Measurements from ENCODE around the gene UBASH3A.

UBASH3A gene

DNA sequence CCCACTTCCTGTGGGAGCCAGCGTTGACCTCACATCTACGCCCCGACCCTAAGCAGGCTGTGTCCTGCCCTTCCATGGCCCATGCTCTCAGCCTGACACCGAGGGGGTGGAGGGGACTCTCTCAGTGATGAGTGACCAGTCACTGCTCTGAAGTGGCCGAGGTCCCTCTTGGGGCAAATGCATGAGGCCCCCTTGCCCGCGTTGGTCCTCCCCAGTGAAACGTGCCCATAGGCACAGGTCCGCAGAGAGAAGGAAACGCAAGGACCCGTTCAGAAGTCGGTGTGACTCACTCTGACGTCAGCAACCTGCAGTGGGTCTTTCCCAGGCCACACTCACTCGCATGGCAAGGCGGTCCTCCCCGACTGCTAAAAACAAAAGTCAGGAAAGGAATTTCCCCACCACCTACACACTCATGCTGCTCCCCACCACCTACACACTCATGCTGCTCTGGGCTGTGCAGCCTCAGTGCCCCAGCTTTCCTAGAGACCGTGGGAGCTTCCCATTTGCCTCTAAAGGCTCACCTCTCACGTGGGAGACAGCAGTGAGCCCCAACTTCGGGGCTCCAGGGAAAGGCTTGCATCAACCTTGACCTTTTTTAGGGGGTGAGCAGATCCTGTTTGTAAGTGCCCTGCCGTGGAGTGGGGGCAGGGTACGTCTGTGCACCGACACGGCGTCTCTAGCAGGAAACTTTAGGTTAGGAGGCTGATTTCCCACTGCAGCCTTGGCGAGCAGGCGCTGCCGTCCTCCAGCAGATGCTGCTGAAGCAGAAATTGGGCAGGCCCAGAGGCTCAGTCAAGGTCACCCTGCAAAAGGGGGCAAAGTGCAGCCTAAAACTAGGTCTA, 11.4 kb downstream of the UBASH3A start:
- no peaks in the 10 kb centered on the region for H3K4me1 ChIP-seq (ENCODE audit: insufficient read depth, low read length)
- H3K36me3 ChIP-seq (ENCODE audit: insufficient read depth, low read length): no peaks in the 10 kb centered on the region
- H3K9ac ChIP-seq (ENCODE audit: low read length): no peak overlapping the region
- H3K27me3 ChIP-seq (ENCODE audit: control insufficient read depth in 1 of 2, insufficient read depth in 2 of 2, low read length in 2 of 2): peaks cover 8 to 9% of the 10 kb centered on the region in 2 donors
- H3K4me3 ChIP-seq (ENCODE audit: low read depth in 1 of 2, low read length in 2 of 2): no peak overlapping the region
- H3K9me3 ChIP-seq (ENCODE audit: low read length): no peaks in the 10 kb centered on the region
- no peak overlapping the region for H3K27ac ChIP-seq (ENCODE audit: low read depth, low read length)

DNA sequence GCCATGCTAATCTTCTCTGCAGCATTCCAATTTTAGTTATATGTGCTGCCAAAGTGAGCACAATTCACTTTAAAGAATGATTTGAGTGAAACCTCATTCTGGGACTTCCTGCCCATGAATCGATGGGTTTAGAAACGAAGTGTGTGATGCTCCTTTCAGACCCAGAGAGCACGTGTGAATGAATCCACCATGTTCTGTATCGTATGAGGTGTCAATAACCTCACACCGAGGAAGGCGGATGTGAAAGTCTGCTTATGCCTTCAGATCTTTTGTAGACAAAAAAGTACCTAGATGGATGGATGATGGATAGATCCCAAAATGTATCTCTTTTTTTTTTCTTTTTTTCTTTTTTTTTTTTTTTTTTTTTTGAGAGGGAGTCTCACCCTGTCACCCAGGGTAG, 13.8 kb downstream of the UBASH3A start:
- no peak overlapping the region for H3K27ac ChIP-seq (ENCODE audit: low read depth, low read length)
- H3K4me1 ChIP-seq (ENCODE audit: insufficient read depth, low read length): no peaks in the 10 kb centered on the region
- H3K9me3 ChIP-seq (ENCODE audit: low read length): no peaks in the 10 kb centered on the region
- no peak overlapping the region for H3K4me3 ChIP-seq (ENCODE audit: low read depth in 1 of 2, low read length in 2 of 2)
- H3K9ac ChIP-seq (ENCODE audit: low read length): no peak overlapping the region
- H3K36me3 ChIP-seq (ENCODE audit: insufficient read depth, low read length): no peaks in the 10 kb centered on the region
- peaks cover 0 to under 1% of the 10 kb centered on the region in 2 donors for H3K27me3 ChIP-seq (ENCODE audit: control insufficient read depth in 1 of 2, insufficient read depth in 2 of 2, low read length in 2 of 2)

DNA sequence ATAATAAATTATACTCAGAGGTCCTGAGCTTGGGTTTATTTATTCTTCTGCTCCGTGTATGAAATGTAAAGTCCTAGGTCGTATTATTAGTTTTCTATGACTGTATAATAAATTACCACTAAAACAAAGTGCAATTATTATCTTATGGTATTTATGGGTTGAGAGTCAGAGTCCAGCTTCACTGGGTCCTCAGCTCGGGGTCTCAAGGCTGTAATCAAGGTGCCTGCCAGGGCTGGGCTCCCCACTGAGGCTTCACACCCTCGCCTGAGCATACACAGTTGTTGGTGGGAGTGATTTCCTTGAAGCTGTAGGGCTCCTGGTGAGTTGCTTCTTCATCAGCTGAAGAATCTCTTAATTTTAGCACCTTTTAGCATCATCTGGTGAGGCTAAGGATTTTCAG, 15.2 kb downstream of the UBASH3A start:
- Histone ChIP-seq H3K9me3 (ENCODE audit: low read length) (no peaks in the 10 kb centered on the region), H3K9ac (ENCODE audit: low read length) (no peak overlapping the region), H3K27me3 (ENCODE audit: control insufficient read depth in 1 of 2, insufficient read depth in 2 of 2, low read length in 2 of 2) (no peaks in the 10 kb centered on the region), H3K4me1 (ENCODE audit: insufficient read depth, low read length) (no peaks in the 10 kb centered on the region), H3K36me3 (ENCODE audit: insufficient read depth, low read length) (no peaks in the 10 kb centered on the region), H3K4me3 (ENCODE audit: low read depth in 1 of 2, low read length in 2 of 2) (no peak overlapping the region), H3K27ac (ENCODE audit: low read depth, low read length) (no peak overlapping the region)

DNA sequence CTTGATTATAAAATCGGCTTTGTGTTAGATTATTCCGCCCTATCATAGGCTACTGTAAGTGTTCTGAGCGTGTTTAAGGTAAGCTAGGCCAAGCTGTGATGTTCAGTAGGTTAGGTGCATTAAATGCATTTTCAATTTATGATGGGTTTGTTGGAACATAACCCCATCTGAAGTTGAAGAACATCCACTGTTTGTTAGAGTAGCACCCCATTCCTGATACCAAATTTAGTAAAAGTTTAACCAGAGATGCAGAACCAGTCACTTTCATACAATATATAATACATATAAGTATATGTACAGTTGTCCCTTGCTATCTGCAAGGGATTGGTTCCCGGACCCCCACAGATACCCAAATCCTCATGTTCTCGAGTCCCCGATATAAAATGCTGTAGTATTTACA, 16.1 kb downstream of the UBASH3A start:
- H3K4me3 ChIP-seq (ENCODE audit: low read depth in 1 of 2, low read length in 2 of 2): no peak overlapping the region
- no peak overlapping the region for H3K27ac ChIP-seq (ENCODE audit: low read depth, low read length)
- H3K4me1 ChIP-seq (ENCODE audit: insufficient read depth, low read length): no peaks in the 10 kb centered on the region
- no peaks in the 10 kb centered on the region for H3K27me3 ChIP-seq (ENCODE audit: control insufficient read depth in 1 of 2, insufficient read depth in 2 of 2, low read length in 2 of 2)
- H3K9me3 ChIP-seq (ENCODE audit: low read length): no peaks in the 10 kb centered on the region
- H3K36me3 ChIP-seq (ENCODE audit: insufficient read depth, low read length): no peaks in the 10 kb centered on the region
- H3K9ac ChIP-seq (ENCODE audit: low read length): no peak overlapping the region

DNA sequence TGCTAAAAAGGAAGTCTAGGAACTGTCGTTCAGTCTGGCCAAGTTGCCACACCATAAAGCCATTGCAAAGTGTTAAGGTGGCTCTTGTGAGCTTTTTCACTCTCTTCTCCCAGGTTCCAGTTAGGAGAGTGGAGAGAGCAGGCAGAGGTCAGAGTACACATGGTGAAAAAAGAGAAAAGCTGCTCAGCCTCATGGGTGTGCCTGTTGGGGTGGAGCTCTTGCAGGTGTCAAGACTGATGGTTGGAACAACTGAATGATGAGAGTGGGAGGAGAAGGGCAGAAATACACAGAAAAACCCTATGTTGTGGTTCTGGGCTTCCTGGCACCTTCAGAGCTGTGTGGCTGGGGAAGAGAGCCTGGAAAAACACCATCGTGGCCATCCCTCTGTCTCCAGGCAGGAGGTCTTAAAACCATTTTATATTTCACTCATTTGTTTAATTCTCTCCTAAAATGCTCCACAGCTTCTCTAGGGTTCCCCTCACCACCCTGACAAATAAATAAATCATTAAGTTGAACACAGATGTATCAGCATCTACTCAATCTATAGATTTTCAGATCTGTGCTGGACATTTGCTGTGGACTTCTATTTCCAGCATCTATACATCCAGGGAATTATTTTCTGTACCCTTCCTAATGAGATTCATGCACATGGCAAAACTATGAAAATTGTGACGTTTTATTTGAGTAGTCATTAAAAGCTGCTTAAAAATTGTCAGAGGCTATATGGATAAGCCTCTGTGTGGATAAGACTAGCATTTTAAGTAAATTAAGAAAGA, 17.5 kb downstream of the UBASH3A start:
- H3K9me3 ChIP-seq (ENCODE audit: low read length): no peaks in the 10 kb centered on the region
- H3K27ac ChIP-seq (ENCODE audit: low read depth, low read length): no peak overlapping the region
- peaks cover 0 to 6% of the 10 kb centered on the region in 2 donors for H3K27me3 ChIP-seq (ENCODE audit: control insufficient read depth in 1 of 2, insufficient read depth in 2 of 2, low read length in 2 of 2)
- H3K4me1 ChIP-seq (ENCODE audit: insufficient read depth, low read length): no peaks in the 10 kb centered on the region
- no peak overlapping the region for H3K4me3 ChIP-seq (ENCODE audit: low read depth in 1 of 2, low read length in 2 of 2)
- H3K36me3 ChIP-seq (ENCODE audit: insufficient read depth, low read length): no peaks in the 10 kb centered on the region
- H3K9ac ChIP-seq (ENCODE audit: low read length): no peak overlapping the region

DNA sequence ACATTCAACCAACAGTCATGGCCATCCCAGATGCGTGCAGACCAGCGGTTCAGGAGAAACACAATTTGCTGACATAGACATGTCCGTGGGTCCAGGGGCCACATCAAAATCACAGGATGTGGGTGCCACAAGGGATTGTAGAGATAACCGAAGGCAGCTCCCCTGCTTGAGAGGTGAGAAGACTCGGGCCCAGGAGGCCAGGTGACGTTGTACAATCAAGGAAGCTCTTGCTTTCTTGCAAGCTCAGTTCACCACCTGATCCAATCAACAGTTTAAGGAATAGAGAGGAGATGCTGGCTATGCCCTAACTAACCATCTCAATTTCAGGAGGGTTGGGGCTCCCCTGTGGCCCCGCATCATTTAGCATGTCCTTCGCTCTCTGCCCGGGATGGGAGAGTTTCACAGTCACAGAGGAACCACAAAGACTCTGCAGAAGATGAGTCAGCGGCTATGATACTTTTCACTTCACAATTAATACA, 19.5 kb downstream of the UBASH3A start:
- Histone ChIP-seq H3K27ac (ENCODE audit: low read depth, low read length) (no peak overlapping the region), H3K9ac (ENCODE audit: low read length) (no peak overlapping the region), H3K9me3 (ENCODE audit: low read length) (no peaks in the 10 kb centered on the region), H3K4me3 (ENCODE audit: low read depth in 1 of 2, low read length in 2 of 2) (no peak overlapping the region), H3K4me1 (ENCODE audit: insufficient read depth, low read length) (no peaks in the 10 kb centered on the region), H3K36me3 (ENCODE audit: insufficient read depth, low read length) (no peaks in the 10 kb centered on the region), H3K27me3 (ENCODE audit: control insufficient read depth in 1 of 2, insufficient read depth in 2 of 2, low read length in 2 of 2) (peaks cover 0 to 6% of the 10 kb centered on the region in 2 donors)

DNA sequence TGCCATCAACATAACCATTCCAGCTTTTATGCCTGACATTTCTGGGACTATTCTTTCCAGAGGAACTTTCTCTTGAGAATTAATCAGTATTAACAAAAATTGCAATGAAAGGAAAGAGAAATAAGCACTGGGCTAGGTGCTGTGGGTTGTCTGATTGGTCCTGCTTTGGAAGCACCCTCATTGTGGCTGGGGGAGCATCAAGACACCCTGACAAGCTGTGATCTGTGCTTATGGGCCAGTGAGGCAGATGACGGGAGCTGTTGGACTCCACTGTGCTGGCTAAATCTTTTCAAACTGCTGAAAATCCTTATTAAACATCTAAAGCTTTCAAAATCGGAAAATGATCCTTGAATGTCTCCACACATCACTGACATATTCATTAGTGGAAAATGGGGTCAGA, 20.0 kb downstream of the UBASH3A start:
- Histone ChIP-seq H3K4me3 (ENCODE audit: low read depth in 1 of 2, low read length in 2 of 2) (no peak overlapping the region), H3K27me3 (ENCODE audit: control insufficient read depth in 1 of 2, insufficient read depth in 2 of 2, low read length in 2 of 2) (peaks cover 0 to 6% of the 10 kb centered on the region in 2 donors), H3K9ac (ENCODE audit: low read length) (no peak overlapping the region), H3K27ac (ENCODE audit: low read depth, low read length) (no peak overlapping the region), H3K4me1 (ENCODE audit: insufficient read depth, low read length) (no peaks in the 10 kb centered on the region), H3K36me3 (ENCODE audit: insufficient read depth, low read length) (no peaks in the 10 kb centered on the region), H3K9me3 (ENCODE audit: low read length) (no peaks in the 10 kb centered on the region)

DNA sequence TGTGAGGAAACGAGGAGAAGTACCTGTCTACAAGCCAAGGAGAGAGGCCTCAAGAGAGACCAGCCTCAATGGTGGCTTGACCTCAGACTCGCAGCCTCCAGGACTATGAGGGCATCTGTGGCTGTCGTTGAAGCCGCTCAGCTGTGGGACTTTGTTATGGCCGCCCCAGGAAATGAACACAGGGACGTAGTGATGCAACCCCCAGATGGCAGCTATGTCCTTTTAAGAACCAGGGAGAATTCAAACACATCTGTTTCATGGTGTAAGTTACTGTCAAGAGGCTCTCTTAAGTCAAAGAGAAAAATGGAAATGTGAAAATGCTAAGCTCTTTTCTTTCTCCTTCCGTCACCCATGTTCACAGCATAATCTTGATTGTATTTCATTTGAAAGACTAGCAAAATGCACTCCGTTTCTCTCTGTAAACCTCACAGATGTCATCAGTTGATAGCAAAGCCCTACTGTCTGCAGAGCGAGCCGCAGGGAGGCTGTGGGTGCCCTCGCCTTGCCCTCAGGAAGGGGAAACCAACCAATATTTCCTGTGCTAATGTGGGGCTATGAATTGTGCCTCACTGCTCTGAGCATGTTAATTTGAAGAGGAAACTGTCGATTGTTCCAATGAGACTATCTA, 21.3 kb downstream of the UBASH3A start:
- Histone ChIP-seq H3K36me3 (ENCODE audit: insufficient read depth, low read length) (no peaks in the 10 kb centered on the region), H3K27ac (ENCODE audit: low read depth, low read length) (no peak overlapping the region), H3K27me3 (ENCODE audit: control insufficient read depth in 1 of 2, insufficient read depth in 2 of 2, low read length in 2 of 2) (peaks cover 0 to 6% of the 10 kb centered on the region in 2 donors)

DNA sequence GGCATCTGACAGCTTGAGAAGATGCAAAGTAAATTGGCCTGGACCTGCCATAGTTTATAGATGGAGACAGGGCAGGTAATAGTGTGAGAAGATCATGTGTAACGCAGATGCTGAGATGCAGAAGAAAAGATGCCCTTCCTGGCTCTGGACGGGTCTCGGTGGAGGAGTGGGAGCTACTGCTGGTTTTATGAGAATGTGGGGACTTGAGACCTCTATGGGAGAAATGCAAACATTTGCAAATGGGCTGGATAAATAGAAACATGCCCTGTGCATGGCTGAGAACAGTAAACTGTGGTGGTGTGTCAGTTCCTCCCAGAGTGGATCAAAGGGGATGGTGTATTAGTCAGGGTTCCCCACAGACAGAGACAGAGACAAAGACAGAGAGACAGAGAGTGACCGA, 21.9 kb downstream of the UBASH3A start:
- Histone ChIP-seq H3K9ac (ENCODE audit: low read length) (no peak overlapping the region), H3K36me3 (ENCODE audit: insufficient read depth, low read length) (no peaks in the 10 kb centered on the region), H3K27ac (ENCODE audit: low read depth, low read length) (no peak overlapping the region), H3K9me3 (ENCODE audit: low read length) (no peaks in the 10 kb centered on the region), H3K4me1 (ENCODE audit: insufficient read depth, low read length) (no peaks in the 10 kb centered on the region), H3K27me3 (ENCODE audit: control insufficient read depth in 1 of 2, insufficient read depth in 2 of 2, low read length in 2 of 2) (peaks cover 0 to 6% of the 10 kb centered on the region in 2 donors), H3K4me3 (ENCODE audit: low read depth in 1 of 2, low read length in 2 of 2) (no peak overlapping the region)

More for the DNA sequence above, 21.3 kb downstream of the UBASH3A start:
- Histone ChIP-seq H3K9ac (ENCODE audit: low read length) (no peak overlapping the region), H3K9me3 (ENCODE audit: low read length) (no peaks in the 10 kb centered on the region), H3K4me1 (ENCODE audit: insufficient read depth, low read length) (no peaks in the 10 kb centered on the region), H3K4me3 (ENCODE audit: low read depth in 1 of 2, low read length in 2 of 2) (no peak overlapping the region)

DNA sequence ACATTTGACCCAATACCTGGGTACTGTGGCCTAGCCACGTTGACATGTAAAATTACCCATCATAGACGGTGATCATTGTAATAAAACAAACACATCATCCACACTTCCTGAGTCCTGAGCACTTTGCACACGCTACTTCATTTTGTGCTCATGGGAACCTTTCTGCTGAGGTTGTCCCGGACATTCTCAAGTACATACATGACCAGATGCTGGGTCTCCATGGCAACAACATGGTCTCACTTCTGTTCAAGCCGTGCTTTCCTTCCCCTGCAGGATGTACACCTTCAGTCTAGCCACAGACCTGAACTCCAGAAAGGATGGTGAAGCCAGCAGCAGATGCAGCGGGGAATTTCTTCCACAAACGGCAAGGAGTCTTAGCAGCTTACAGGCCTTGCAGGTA, 22.7 kb downstream of the UBASH3A start:
- H3K27ac ChIP-seq (ENCODE audit: low read depth, low read length): no peak overlapping the region
- no peaks in the 10 kb centered on the region for H3K36me3 ChIP-seq (ENCODE audit: insufficient read depth, low read length)
- no peak overlapping the region for H3K9ac ChIP-seq (ENCODE audit: low read length)
- H3K4me3 ChIP-seq (ENCODE audit: low read depth in 1 of 2, low read length in 2 of 2): no peak overlapping the region
- H3K9me3 ChIP-seq (ENCODE audit: low read length): no peaks in the 10 kb centered on the region
- H3K4me1 ChIP-seq (ENCODE audit: insufficient read depth, low read length): no peaks in the 10 kb centered on the region
- H3K27me3 ChIP-seq (ENCODE audit: control insufficient read depth in 1 of 2, insufficient read depth in 2 of 2, low read length in 2 of 2): peaks cover 0 to 6% of the 10 kb centered on the region in 2 donors

DNA sequence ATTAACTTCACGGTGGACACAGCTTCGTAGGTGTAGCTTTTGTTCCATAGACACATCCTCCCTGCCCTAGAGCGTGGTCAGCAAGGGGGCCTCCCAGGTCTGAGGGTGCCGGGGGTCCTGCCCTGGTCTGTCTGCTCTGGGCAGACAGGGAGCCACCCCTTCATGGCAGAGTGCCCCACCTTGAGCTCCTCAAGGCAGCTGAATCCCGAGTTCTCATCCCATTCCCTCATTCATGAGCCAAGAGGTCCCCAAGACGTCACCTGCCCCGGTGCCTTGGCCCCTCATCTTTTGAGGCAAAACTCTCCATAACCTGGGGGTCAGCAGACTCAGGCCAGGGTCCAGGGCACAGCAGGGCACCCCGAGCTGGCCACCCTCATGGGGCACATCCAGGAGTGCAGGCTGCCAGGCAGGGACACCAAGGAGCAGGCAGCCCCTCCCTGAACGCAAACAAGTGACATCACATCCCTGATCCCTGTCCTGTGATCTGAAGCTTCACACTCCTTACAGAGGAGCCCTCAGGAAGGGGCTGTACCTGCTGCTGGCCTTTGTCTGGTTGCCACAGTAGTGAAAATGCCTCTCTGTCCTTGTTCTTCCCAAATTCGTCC, 23.3 kb downstream of the UBASH3A start:
- Histone ChIP-seq H3K27ac (ENCODE audit: low read depth, low read length) (no peak overlapping the region), H3K9ac (ENCODE audit: low read length) (no peak overlapping the region), H3K27me3 (ENCODE audit: control insufficient read depth in 1 of 2, insufficient read depth in 2 of 2, low read length in 2 of 2) (peaks cover 0 to 6% of the 10 kb centered on the region in 2 donors), H3K36me3 (ENCODE audit: insufficient read depth, low read length) (no peaks in the 10 kb centered on the region), H3K4me1 (ENCODE audit: insufficient read depth, low read length) (no peaks in the 10 kb centered on the region), H3K9me3 (ENCODE audit: low read length) (peaks cover under 1% of the 10 kb centered on the region), H3K4me3 (ENCODE audit: low read depth in 1 of 2, low read length in 2 of 2) (no peak overlapping the region)

All from muscle layer of colon (tissue), 2 donors.